Stomach (tissue), 4 donors: ENCODE measurements around the gene KCNIP3.

Source experiments
- CTCF ChIP-seq, 7 experiments: fragments of 450-650 bp in 4 of 7; fragments of 200-600 bp in 3 of 7; sonication (generic) in 3 of 7; IDR thresholded peaks; one replicate each; pipeline ENCODE4 v1.5.1; 2016 to 2019; ENCODE audit warnings: antibody characterized with exemption in 7 of 7, control low read depth in 2 of 7, mild to moderate bottlenecking in 1 of 7
- EP300 ChIP-seq: sonication (generic); formaldehyde crosslinking; IDR thresholded peaks from one replicate; pipeline ENCODE4 v1.6.1; 2017; ENCODE audit warnings: antibody characterized with exemption

GRCh38 chr2:95392320-95392719 is 95.2 kb downstream of the KCNIP3 start:
- no peak for TF ChIP-seq CTCF (IDR thresholded peaks at IDR 0.05)
- no peak for TF ChIP-seq EP300
